22Rv1 (cell line): ENCODE measurements around the gene EXD3.

Experiments
- ZFX ChIP-seq: fragments of 450-650 bp; IDR thresholded peaks from 2 replicates; pipeline ENCODE4 v1.6.1; 2017; ENCODE audit warnings: antibody characterized with exemption, borderline replicate concordance
- TF ChIP-seq, protein P1 (sequence below): fragments of 450-650 bp; IDR thresholded peaks from 2 replicates; pipeline ENCODE4 v1.5.1; 2017; ENCODE audit warnings: mild to moderate bottlenecking

DNA sequence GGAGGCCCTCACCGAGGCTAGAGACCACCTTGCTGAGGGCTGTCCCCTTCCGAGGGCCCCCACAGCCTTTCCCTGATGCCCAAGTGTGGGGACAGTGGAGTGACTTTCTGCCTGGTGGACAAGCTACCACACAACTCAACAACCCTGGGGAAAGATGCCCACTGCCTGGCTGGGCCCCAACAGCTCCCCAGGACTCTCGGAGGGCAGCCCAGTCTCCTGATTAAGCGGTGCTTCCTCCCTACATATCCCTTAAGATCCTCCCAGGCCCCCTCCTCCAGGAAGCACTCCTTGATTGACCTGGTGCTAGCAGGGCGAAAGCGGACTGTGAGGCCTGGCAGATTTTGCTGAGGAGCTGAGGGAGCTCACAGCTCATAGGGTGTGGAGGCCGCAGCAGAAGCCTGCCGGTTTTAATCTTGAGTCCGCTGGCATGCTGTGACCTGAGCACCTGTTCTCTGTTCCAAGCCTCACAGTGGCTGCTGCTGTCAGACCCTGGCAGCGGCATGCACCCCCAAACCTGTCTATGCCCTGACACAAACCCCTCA lies 34.0 kb upstream of the EXD3 start:
- TF ChIP-seq, protein P1, sequence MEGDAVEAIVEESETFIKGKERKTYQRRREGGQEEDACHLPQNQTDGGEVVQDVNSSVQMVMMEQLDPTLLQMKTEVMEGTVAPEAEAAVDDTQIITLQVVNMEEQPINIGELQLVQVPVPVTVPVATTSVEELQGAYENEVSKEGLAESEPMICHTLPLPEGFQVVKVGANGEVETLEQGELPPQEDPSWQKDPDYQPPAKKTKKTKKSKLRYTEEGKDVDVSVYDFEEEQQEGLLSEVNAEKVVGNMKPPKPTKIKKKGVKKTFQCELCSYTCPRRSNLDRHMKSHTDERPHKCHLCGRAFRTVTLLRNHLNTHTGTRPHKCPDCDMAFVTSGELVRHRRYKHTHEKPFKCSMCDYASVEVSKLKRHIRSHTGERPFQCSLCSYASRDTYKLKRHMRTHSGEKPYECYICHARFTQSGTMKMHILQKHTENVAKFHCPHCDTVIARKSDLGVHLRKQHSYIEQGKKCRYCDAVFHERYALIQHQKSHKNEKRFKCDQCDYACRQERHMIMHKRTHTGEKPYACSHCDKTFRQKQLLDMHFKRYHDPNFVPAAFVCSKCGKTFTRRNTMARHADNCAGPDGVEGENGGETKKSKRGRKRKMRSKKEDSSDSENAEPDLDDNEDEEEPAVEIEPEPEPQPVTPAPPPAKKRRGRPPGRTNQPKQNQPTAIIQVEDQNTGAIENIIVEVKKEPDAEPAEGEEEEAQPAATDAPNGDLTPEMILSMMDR = no peak
- TF ChIP-seq ZFX = no peak
